ENCODE data around the gene PTPRD.

Gene PTPRD

DNA sequence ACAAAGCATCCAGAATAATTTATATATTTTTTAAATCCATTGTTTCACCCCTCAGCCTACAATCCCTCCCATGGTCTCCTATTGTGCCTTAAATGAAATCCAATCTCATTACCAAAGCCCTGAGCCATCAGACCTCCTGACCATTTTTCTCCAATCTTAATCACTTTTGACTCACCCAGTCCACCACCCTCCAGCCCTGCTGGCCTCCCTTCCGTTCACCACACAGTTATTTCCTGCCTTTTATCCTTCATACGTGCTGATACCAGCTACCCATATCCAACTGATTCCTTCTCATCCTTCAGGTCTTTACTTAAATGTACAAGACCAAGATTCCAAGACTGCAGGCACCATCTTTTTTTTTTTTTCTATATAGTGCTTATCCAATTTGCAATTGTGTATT is 1786.5 kb downstream of the PTPRD start:
- DNase-seq (ENCODE audit: low read depth in 2 of 2) = no peak

GRCh38 chr9:8825585-8826147 is 1787.1 kb downstream of the PTPRD start:
- no peak for DNase-seq (ENCODE audit: low read depth in 2 of 2)

- DNase-seq (ENCODE audit: low read depth in 2 of 2) = no peak
These were observed 1789.5 kb downstream of the PTPRD start for GRCh38 chr9:8823131-8823895.

- DNase-seq (ENCODE audit: low read depth in 2 of 2) = no peak
These were observed 1790.2 kb downstream of the PTPRD start for GRCh38 chr9:8822667-8823025.

DNA sequence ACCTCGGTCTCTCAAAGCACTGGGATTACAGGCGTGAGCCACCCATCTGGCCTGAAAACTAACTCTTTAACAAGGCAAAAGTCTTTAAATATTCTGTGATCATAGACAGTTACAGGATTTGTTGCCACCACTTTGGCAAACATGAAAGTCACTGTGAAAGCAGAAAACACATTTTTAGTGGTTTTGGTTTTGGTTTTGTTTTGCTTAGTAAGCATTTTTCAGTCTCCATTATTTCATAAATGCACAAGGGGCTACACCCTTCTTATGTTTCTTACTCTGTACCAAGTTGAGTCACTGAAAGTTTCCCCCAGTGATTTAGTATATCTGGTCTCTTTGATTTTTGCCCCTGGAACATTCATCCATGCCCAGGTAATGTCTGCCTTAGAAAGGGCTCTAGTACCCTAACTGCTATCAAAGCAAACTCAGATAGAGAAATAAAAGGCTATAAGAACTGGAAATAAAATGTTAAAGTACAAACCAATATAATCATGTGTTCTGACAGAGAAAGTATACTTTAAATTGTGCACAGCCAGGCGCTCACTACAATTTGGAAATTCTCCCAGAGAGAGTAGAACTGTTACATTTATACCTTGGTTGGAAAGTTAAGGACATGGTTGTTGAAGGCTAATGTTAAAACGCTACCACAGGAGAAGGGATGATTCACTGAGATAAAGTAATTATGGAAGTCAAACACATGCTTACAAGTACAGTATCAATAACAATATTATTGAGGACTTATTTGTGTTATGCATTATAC is 1790.7 kb downstream of the PTPRD start:
- DNase-seq (ENCODE audit: low read depth in 2 of 2) = no peak

- no peak for DNase-seq (ENCODE audit: low read depth in 2 of 2)
These were observed 1795.5 kb downstream of the PTPRD start for GRCh38 chr9:8817335-8817734.

DNA sequence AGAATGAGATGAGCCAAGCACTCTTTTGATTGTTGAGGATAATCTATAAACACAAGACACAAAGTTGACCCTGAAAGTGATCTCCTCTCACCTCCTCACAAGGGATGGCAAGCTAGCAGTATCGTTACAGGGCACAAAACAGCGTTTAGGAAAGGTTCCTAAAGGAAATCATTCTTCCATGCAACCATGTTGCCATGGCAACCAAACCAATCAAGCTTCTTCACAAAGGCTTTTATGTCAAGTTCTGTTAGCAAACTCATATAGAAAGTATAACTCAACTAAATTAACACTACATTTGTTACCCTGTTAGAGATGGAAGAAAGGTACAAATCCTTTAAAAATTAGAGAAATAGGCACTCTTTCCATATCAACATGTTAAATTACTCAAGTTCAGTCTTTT is 1796.4 kb downstream of the PTPRD start:
- no peak for DNase-seq (ENCODE audit: low read depth in 2 of 2)

DNA sequence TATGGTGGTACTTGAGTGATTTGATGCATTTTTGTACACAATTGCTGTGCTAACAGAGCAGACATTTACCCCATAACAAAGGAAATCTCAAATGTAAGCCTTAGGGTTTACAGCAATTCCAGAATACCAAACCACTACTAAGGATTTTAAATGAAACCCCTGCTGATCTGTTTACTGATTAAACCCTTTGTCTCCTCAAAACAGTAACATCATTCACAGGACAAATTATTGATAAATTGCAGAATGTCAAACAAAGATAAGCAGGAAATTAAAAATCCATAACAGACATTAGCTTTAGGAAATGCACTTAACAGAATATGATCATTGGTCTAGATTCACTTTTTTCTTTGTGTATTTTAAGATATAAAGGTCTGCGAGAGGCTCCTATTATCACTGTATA is 1796.9 kb downstream of the PTPRD start:
- DNase-seq (ENCODE audit: low read depth in 2 of 2) = no peak

DNA sequence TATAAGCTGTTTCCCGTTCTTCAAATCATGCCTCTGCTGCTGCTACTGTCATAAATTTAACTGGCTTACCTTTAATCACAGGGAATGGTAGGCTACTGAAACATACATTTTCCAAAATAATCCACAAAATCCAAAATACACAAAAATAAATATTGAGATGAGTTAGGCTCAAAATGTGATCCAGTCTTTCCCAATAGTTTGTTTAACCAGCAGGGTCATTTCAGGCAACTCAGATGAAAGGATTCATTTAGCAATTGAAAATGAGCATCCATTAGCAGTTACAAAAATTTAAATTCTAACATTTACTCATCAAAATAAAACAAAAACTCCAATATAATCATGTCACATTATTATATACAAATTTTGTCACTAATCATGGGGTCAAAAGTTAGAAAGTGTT is 1797.6 kb downstream of the PTPRD start:
- no peak for DNase-seq (ENCODE audit: low read depth in 2 of 2)

- no peak for DNase-seq (ENCODE audit: low read depth in 2 of 2)
These were observed 1799.9 kb downstream of the PTPRD start for GRCh38 chr9:8812888-8813287.

DNA sequence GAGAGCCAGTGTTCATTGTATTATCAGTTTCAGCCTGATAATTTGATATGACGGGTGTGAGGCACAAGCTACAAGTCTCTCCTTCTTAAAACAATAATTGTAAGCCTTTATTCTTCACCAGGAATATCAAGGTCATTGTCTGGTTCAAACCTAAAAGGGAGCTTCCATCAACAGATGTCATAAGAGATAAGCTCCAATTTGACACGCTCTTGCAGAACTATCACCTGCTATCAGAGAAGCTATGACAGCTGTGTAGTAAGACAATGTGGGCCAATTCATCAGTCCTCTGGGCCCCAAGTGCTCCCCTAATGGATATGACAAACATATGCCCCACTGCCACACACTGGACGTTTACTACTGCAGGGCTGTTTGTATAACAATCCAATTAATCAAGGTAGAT is 1803.1 kb downstream of the PTPRD start:
- no peak for DNase-seq (ENCODE audit: low read depth in 2 of 2)

- no peak for DNase-seq (ENCODE audit: low read depth in 2 of 2)
These were observed 1806.7 kb downstream of the PTPRD start for GRCh38 chr9:8806150-8806549.

- no peak for DNase-seq (ENCODE audit: low read depth in 2 of 2)
These were observed 1808.2 kb downstream of the PTPRD start for GRCh38 chr9:8804613-8805012.

DNA sequence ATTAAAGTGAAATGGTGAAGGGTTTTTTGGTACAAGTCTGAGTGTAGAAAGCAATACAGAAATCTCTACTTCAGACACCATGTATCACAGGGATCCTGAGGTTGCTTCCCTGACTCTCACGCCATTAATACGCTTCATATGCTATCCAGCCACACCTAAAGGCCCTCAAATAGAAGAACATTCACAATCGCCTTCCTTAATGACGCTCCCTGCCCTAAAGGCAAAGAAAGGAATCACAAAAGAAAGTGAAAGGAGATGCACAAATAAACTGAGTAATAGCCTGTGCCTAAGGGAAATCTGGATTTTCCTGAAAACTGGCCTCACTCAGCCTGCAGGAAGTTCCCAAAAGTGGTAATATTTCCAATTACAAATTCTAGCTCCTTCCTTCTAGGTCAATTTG is 1810.6 kb downstream of the PTPRD start:
- DNase-seq (ENCODE audit: low read depth in 2 of 2) = no peak

- no peak for DNase-seq (ENCODE audit: low read depth in 2 of 2)
These were observed 1812.6 kb downstream of the PTPRD start for GRCh38 chr9:8800196-8800595.

DNA sequence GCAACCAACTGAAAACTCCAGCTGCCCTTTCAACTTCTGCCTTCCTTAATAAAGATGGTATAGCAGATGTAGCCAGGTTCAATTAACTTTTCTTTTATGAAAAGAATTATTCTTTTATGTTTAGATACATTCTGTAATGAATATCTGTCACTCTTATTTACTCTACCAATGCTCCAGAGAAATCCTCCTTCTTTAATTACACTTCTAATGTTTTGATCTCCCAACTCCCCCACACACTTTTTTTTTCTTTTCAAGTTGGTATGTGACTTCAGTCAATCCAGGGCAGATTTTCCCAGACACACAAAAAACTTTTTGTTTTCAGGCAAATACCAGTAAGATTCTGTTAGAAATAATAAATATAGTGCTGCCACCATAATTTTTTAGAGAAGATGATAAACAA is 1813.2 kb downstream of the PTPRD start:
- DNase-seq (ENCODE audit: low read depth in 2 of 2) = no peak

DNA sequence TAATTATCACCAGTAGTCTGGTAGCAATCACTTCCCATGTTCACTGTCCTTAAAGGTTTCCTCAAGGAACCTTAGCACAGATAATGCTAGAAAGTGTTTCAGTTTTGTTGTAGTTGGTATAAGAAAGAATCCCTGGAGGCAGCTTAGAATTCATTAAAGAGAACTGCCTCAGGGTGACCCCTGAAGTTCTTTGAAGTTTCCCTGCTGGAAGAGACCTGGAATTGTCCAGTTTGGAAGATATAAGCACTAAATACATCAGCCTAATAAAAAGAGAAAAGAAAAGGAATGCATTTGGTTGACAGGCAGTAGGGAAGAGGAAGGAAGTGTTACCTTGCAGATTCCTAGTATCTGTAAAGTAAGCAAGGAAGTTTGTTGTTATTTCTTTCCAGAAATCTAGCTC is 1813.6 kb downstream of the PTPRD start:
- DNase-seq (ENCODE audit: low read depth in 2 of 2) = no peak

DNA sequence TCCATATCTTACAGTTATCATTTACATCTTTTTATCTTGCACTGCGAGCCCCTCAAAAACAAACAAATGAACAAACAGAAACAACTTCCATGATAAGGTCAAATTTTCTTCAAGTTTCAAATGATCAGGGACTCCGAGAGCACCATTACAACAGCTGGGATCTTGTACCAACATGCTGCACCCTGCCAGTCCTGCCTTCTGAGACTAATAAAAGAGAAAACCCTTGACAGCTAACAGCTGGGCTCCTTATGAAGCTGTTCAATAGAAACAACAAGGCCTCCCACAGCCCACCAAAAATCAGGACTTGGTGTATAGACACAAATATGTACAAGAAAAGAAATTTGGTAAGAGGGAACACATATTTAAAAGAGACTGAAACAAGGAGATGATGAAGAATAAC is 1828.0 kb downstream of the PTPRD start:
- DNase-seq (ENCODE audit: low read depth in 2 of 2) = no peak

DNA sequence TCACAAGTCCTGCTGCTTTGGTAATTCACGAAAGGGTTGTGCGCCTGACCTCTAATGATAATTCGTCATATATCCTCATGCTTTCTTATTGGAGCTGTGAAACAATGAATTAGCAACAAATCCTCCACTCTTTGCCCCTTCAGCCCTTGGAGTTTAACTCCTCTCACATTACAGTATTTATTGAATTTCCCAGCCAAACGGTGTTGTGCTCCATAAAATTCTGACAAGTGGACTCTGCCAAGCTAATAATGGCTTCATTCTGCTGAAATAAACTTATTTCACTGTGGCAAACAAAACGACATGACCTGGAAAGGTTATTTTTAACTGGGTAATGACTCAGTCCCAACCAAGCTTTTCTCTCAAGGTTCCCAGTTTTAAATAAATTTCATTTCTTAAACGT is 1828.9 kb downstream of the PTPRD start:
- no peak for DNase-seq (ENCODE audit: low read depth in 2 of 2)

DNA sequence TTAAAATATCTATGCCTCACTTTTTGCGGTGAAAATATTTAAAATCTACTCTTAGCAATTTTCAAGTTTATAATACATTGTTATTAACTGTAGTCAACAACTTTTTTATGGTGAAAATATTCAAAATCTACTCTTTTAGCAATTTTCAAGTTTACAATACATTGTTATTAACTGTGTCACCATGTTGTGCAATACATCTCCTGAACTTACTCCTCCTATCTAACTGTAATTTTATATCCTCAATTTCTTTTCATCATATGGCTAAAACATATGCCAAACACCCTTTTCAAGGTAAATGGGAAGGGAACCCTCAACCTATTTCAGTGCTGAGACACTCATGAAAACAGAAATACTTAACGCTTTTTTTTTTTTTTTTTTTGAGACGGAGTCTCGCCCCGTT is 1830.6 kb downstream of the PTPRD start:
- no peak for DNase-seq (ENCODE audit: low read depth in 2 of 2)

DNA sequence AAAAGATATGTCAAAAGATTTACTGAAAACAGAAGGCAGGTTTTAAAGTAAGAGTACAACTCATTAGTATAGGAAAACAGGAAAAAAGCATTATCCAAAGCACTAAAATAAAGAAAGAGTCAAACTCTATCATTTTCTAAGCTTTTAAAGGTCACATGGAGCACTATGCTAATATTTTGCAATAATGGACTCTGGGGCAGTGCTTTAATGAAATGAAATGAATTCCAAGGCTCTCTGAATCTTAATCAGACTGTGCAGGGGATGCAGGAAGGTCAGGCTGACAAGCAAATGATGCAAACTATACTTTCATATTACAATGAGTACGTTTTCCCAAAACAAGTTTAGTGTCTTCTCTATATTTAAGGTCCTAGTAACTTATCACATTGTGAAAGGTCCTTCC is 1831.3 kb downstream of the PTPRD start:
- no peak for DNase-seq (ENCODE audit: low read depth in 2 of 2)

DNA sequence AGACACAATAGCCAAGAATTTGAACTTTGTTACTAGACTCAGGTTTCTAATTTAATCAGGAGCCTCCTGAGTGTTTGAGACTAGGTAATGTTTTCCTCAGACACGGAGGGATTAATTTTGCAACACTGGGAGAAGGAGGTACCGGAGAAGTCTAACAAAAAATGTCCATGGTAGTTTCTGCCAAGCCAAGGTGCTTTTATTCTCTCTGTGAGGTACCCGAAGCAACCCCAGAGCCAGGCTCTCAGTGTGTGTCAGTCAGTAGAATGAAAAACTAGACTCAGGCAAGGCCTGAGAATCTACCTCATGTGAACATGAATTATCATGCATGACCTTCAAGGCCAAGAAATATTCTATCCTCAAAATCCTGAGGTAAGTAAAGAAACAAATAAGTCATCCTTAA is 1832.4 kb downstream of the PTPRD start:
- DNase-seq (ENCODE audit: low read depth in 2 of 2) = no peak

- no peak for DNase-seq (ENCODE audit: low read depth in 2 of 2)
These were observed 1833.3 kb downstream of the PTPRD start for GRCh38 chr9:8779478-8779877.
